HG03103 (cell line): ENCODE data around the gene CSTB.
A peak's percentile ranks its signal among the peaks of the same experiment; 100 is the strongest.

ENCODE experiments used
- ATAC-seq: cut with Tn5 transposase; IDR thresholded peaks from one replicate; pipeline ENCODE4 v1.9.1; 2021; ENCODE audit warnings: low read depth; ENCODE audit not compliant: unreplicated experiment

The CSTB gene

DNA sequence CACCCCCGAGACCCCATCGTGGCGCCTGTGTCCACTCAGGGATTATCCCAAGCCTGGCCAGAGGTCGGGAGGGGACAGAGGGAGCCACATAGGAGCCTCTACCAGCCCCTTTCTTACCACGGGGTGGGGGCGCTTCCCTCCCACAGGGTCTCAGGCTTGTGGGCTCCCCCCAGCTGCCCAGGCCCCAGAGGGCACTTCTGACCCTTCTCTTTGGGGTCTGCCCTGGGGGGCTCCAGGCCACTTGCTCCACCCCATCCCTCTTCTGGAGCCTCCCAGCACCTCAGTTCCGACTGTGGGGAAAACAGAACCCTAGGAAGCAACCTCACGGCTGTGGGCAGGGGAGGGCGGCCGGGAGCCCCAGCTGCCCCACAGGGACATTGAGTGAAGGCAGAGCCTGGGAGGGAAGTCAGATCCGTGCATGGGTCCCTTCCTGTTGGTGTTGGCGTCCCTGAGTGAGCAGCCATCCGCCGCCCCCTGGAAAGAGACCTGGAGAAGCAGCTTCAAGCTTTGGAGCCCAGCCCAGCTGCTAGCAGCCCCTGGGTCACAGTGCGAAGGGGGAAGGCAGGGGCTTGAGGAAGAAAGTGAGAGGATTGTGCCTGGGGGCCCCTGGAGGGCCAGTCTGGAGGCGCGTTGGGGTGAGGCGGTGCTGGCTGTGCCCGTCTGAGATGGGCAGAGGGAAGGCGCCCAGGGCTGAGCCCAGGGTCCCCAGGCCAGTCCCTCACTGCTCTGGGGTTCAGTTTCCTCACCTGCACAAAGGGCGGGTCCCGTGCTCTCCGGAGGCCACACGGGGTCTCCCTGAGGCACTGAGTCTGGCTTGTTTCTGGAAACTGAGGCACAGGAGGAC lies 35.4 kb upstream of the CSTB start:
- ATAC-seq: no peak

DNA sequence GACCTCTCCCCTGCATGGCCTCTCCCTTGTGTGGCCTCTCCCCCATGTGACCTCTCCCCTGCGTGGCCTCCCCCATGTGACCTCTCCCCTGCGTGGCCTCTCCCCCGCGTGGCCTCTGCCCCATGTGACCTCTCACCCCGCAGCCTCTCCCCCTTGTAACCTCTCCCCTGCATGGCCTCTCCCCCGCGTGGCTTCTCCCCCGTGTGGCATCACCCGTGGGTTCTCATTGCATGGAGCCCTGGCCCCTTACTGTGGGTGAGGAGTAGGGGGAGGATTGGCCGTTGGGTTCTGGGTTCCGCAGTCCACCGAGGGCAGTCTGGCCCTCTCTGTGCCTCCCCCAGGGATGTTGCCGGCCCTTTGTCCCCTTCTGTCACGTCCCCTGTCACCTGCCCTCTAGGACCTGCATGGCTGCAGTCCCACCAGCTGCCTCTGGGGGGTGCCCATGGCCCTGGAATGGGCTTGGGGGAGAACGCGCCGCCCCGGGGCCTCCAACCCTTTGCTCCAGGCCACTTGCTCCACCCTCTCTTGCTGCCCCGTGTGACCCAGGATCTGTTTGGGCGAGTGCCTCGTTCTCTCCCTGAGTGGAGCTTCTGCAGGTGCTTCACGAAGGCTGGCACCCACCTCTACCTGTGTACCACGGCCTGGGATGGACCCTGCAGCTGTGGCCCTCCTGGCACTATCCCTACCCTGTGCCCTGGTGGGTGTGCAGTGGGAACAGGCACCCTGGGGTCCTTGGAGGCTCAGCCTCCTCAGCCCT lies 34.6 kb upstream of the CSTB start:
- ATAC-seq: peak; percentile 59

DNA sequence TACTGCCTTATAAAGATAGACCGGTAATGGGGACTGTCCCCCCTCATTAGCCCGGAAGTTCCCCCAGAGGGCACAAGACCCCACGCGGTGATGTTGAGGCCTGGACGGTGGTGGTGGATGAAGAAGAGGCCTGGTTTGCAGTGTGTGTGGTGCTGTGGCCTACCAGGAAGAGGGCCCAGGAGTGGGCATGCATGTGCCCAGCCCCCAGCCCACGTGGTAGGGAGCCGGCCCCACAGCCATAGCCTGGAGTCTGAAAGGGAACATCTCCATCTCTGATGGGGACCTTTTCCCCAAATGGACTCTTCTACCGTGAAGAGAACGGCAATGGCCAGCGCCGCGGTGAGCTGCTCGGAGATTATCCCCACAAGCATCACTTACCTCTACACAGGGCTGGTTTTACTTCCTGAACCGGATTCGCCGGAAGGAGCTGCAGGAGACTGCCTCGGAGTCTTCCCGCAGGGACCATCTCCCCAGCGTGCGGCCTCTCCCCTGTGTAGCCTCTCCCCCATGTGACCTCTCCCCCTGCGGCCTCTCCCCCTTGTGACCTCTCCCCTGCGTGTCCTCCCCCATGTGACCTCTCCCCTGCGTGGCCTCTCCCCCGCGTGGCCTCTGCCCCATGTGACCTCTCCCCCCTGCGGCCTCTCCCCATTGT lies 33.9 kb upstream of the CSTB start:
- no peak for ATAC-seq

DNA sequence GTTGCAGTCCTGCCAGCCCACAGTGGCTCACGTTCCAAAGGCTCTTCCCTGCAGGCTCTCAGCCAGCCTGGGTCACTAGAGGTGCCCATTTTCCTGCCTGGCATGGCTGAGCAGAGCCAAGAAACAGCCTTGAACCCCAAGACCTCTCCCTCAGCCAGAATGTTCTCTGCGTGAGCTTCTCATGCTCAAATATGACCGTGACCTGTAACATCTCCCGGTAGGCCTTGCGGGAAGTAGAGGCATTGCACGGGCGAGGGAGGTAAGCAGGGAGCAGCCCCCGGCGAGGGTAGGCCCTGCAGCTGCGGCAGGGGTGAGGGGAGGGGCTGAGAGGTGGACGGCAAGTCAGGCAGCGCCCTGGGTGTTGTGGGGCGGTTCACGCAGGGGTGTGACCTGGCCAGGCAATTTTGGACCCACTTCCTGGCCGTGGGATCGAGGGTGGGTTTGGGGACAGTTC lies 33.3 kb upstream of the CSTB start:
- no peak for ATAC-seq

- no peak for ATAC-seq
These were observed 32.7 kb upstream of the CSTB start for GRCh38 chr21:43808832-43809251.

DNA sequence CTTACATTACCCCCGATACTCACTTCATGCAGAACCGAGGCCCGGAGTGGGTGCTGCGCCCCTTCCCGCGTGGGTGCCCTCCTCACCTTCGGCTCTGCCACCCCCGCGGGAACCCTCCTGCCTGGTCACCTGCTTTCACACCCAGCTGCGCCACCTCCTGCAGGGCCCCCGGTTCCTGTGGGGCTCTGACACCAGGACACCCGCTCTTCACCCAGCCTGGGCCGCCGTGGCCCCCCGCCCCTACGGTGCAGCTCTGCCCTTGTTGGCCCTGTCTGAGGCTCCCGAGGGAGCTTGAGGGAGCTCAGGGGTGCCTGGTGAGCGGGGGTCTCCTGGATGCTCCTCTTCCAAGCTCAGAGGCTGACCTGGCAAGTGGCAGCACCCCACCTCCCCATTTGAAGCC lies 32.3 kb upstream of the CSTB start:
- no peak for ATAC-seq

DNA sequence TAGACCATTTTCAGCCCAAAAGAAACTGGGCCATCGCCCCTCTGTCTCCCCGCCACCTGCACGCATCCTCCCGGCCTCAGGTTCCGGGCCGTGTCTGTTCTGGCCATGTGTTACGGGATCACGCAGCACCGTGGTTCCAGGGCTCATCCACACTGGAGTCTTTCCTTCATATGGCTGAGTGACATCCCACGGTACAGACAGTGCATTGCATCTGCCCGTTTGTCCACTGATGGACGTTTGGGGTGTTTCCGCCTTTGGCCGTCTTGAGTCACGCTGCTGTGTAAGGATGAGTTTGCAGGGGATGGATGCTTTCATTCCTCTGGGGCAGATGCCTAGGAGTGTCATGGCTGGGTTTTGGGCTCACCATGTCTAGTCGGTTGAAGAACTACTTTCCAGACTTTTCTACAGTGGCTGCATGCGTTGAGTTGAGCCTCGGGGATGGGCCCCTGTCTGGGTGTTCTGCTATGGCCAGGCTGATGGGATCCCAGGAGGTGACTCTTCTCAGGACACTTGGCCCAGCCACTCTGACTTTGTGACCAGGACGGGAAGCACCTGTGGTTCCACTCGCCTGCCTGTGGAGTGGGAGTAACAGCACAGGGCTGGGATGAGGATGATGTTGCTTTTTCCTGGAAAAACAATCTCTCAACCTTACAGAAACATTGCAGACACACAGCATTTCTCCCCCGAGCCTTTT lies 30.1 kb upstream of the CSTB start:
- ATAC-seq: peak; percentile 13

- ATAC-seq: peak; percentile 62
These were observed 29.2 kb upstream of the CSTB start for GRCh38 chr21:43805275-43805800.

- no peak for ATAC-seq
These were observed 27.6 kb upstream of the CSTB start for GRCh38 chr21:43803558-43804300.

GRCh38 chr21:43802713-43803313 lies 26.7 kb upstream of the CSTB start:
- no peak for ATAC-seq

DNA sequence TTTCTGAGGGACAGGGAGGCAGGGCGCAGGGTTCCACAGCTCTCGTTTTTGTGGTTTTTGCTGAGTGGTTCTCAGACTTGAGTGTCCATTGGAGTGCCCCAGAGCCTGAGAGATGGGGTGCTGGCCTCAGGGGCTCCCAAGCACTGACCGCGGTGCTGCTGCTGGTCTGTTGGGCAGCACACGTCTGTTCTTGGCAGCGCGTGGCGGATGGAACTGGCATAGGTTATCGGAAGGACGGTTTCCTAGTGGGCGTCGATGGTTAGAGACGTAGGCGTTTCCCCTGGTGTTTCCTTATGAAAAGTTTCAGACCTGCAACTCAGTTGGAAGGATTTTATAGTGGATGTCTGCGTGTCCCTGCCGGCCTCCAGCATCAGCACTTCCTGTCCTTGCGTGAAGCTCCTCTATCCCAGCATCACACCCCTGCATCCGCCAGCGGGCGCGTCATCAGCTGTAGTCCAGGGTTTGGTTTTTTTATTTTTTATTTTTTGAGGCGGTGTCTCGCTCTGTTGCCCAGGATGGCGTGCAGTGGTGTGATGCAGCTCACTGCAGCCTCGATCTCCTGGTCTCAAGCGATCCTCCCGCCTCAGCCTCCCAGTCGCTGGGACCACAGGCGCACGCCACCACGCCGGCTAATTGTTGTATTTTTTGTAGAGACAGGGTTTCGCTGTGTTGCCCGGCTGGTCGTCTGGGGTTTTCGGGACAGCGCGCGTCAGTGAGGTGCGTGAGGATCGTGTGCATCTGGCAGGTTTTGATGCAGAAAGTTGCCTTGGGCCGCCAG lies 25.1 kb upstream of the CSTB start:
- no peak for ATAC-seq

- no peak for ATAC-seq
These were observed 24.5 kb upstream of the CSTB start for GRCh38 chr21:43800566-43800965.

GRCh38 chr21:43800124-43800523 lies 24.0 kb upstream of the CSTB start:
- no peak for ATAC-seq

GRCh38 chr21:43799301-43799840 lies 23.3 kb upstream of the CSTB start:
- no peak for ATAC-seq

GRCh38 chr21:43797925-43798715 lies 22.0 kb upstream of the CSTB start:
- no peak for ATAC-seq

- no peak for ATAC-seq
These were observed 21.3 kb upstream of the CSTB start for GRCh38 chr21:43797415-43797814.

GRCh38 chr21:43794857-43795256 lies 18.7 kb upstream of the CSTB start:
- no peak for ATAC-seq

- no peak for ATAC-seq
These were observed 18.2 kb upstream of the CSTB start for GRCh38 chr21:43794311-43794710.
